Measurements from ENCODE around the gene CCL15.

Gene CCL15

GRCh38 chr17:35973333-35974260, 27.8 kb downstream of the CCL15 start:
- Histone ChIP-seq H3K4me3 (ENCODE audit: low read length) (no peak overlapping the region), H3K9me3 (ENCODE audit: control insufficient read depth, insufficient read depth, low read length) (no peaks in the 10 kb centered on the region), H3K4me1 (ENCODE audit: control insufficient read depth, insufficient read depth, low read length) (no peaks in the 10 kb centered on the region), H3K27me3 (ENCODE audit: control insufficient read depth, insufficient read depth, low read length) (no peaks in the 10 kb centered on the region), H3K27ac (ENCODE audit: low read length) (no peak overlapping the region), H3K36me3 (ENCODE audit: control insufficient read depth, insufficient read depth, low read length) (no peaks in the 10 kb centered on the region)
- WGBS (ENCODE audit: insufficient coverage, insufficient read length), result no CpG with 5 or more reads among the region's 10 CpGs
- DNase-seq (ENCODE audit: low read depth, low spot score), result no peak

- DNase-seq (ENCODE audit: low read depth, low spot score), result no peak
- H3K4me1 ChIP-seq (ENCODE audit: control insufficient read depth, insufficient read depth, low read length), result no peaks in the 10 kb centered on the region
- H3K36me3 ChIP-seq (ENCODE audit: control insufficient read depth, insufficient read depth, low read length), result no peaks in the 10 kb centered on the region
- H3K27me3 ChIP-seq (ENCODE audit: control insufficient read depth, insufficient read depth, low read length), result no peaks in the 10 kb centered on the region
- H3K4me3 ChIP-seq (ENCODE audit: low read length), result no peak overlapping the region
- no peak overlapping the region for H3K27ac ChIP-seq (ENCODE audit: low read length)
- no CpG with 5 or more reads among the region's 4 CpGs for WGBS (ENCODE audit: insufficient coverage, insufficient read length)
- H3K9me3 ChIP-seq (ENCODE audit: control insufficient read depth, insufficient read depth, low read length), result no peaks in the 10 kb centered on the region
Observed at GRCh38 chr17:35972945-35973332, 28.4 kb downstream of the CCL15 start.

GRCh38 chr17:35972535-35972934, 28.8 kb downstream of the CCL15 start:
- H3K27ac ChIP-seq (ENCODE audit: low read length), result no peak overlapping the region
- no peaks in the 10 kb centered on the region for H3K27me3 ChIP-seq (ENCODE audit: control insufficient read depth, insufficient read depth, low read length)
- no peaks in the 10 kb centered on the region for H3K36me3 ChIP-seq (ENCODE audit: control insufficient read depth, insufficient read depth, low read length)
- WGBS (ENCODE audit: insufficient coverage, insufficient read length), result no CpG with 5 or more reads among the region's 6 CpGs
- H3K4me1 ChIP-seq (ENCODE audit: control insufficient read depth, insufficient read depth, low read length), result no peaks in the 10 kb centered on the region
- H3K4me3 ChIP-seq (ENCODE audit: low read length), result no peak overlapping the region
- no peaks in the 10 kb centered on the region for H3K9me3 ChIP-seq (ENCODE audit: control insufficient read depth, insufficient read depth, low read length)
- DNase-seq (ENCODE audit: low read depth, low spot score), result no peak

- Histone ChIP-seq H3K4me1 (ENCODE audit: control insufficient read depth, insufficient read depth, low read length) (no peaks in the 10 kb centered on the region), H3K27me3 (ENCODE audit: control insufficient read depth, insufficient read depth, low read length) (no peaks in the 10 kb centered on the region), H3K27ac (ENCODE audit: low read length) (no peak overlapping the region), H3K36me3 (ENCODE audit: control insufficient read depth, insufficient read depth, low read length) (no peaks in the 10 kb centered on the region), H3K9me3 (ENCODE audit: control insufficient read depth, insufficient read depth, low read length) (no peaks in the 10 kb centered on the region), H3K4me3 (ENCODE audit: low read length) (no peak overlapping the region)
- WGBS (ENCODE audit: insufficient coverage, insufficient read length), result no CpG with 5 or more reads among the region's 1 CpG
- no peak for DNase-seq (ENCODE audit: low read depth, low spot score)
Observed at GRCh38 chr17:35972066-35972465, 29.3 kb downstream of the CCL15 start.

GRCh38 chr17:35969558-35970380, 31.6 kb downstream of the CCL15 start:
- Histone ChIP-seq H3K4me3 (ENCODE audit: low read length) (no peak overlapping the region), H3K36me3 (ENCODE audit: control insufficient read depth, insufficient read depth, low read length) (no peaks in the 10 kb centered on the region), H3K9me3 (ENCODE audit: control insufficient read depth, insufficient read depth, low read length) (no peaks in the 10 kb centered on the region), H3K27me3 (ENCODE audit: control insufficient read depth, insufficient read depth, low read length) (no peaks in the 10 kb centered on the region), H3K4me1 (ENCODE audit: control insufficient read depth, insufficient read depth, low read length) (no peaks in the 10 kb centered on the region), H3K27ac (ENCODE audit: low read length) (no peak overlapping the region)
- DNase-seq (ENCODE audit: low read depth, low spot score), result peak; percentile 72
- WGBS (ENCODE audit: insufficient coverage, insufficient read length), result no CpG with 5 or more reads among the region's 8 CpGs

DNA sequence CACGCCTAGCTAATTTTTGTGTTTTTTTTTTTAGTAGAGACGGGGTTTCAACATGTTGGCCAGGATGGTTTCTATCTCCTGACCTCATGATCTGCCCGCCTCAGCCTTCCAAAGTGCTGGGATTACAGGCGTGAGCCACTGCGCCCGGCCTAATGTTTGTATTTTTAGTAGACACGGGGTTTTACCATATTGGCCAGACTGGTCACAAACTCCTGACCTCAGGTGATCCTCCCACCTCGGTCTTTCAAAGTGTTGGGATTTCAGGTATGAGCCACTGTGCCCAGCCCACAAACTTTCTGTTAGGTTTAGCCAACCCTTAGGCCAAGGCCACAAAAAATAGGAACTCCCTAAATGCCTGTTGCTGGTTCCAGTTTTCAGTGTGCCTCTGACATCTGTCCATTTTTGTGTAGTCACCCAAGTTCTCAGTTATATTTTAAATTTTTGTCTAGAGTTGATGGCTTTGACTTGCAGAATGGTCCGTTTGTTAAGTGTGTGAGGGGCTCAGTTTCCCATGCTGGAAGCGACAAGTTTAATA, 32.8 kb downstream of the CCL15 start:
- H3K4me3 ChIP-seq (ENCODE audit: low read length), result no peak overlapping the region
- no CpG with 5 or more reads among the region's 10 CpGs for WGBS (ENCODE audit: insufficient coverage, insufficient read length)
- no peaks in the 10 kb centered on the region for H3K4me1 ChIP-seq (ENCODE audit: control insufficient read depth, insufficient read depth, low read length)
- no peaks in the 10 kb centered on the region for H3K27me3 ChIP-seq (ENCODE audit: control insufficient read depth, insufficient read depth, low read length)
- DNase-seq (ENCODE audit: low read depth, low spot score), result no peak
- H3K36me3 ChIP-seq (ENCODE audit: control insufficient read depth, insufficient read depth, low read length), result no peaks in the 10 kb centered on the region
- H3K27ac ChIP-seq (ENCODE audit: low read length), result no peak overlapping the region
- H3K9me3 ChIP-seq (ENCODE audit: control insufficient read depth, insufficient read depth, low read length), result no peaks in the 10 kb centered on the region

DNA sequence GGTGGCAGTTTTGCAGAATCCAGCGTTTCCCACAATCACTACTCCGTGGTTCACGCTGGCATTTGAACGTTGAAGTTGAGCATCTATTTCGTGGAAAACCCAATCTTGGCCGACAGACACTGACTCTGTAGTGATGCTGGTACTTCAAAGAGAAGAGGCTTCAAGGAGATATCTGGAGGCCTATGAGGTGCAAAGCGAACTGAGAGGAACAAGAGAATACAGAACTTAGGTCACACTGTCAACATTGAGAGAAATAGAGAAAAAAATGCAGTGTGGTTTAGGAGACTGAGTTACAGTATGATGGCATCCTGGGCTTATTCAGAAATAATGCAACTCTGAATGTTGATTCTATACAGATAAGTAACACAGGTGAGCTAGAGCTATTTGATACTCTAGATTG, 36.1 kb downstream of the CCL15 start:
- Histone ChIP-seq H3K27ac (ENCODE audit: low read length) (no peak overlapping the region), H3K27me3 (ENCODE audit: control insufficient read depth, insufficient read depth, low read length) (no peaks in the 10 kb centered on the region), H3K4me1 (ENCODE audit: control insufficient read depth, insufficient read depth, low read length) (no peaks in the 10 kb centered on the region), H3K9me3 (ENCODE audit: control insufficient read depth, insufficient read depth, low read length) (no peaks in the 10 kb centered on the region), H3K4me3 (ENCODE audit: low read length) (no peak overlapping the region), H3K36me3 (ENCODE audit: control insufficient read depth, insufficient read depth, low read length) (no peaks in the 10 kb centered on the region)
- WGBS (ENCODE audit: insufficient coverage, insufficient read length), result no CpG with 5 or more reads among the region's 7 CpGs
- DNase-seq (ENCODE audit: low read depth, low spot score), result no peak

DNA sequence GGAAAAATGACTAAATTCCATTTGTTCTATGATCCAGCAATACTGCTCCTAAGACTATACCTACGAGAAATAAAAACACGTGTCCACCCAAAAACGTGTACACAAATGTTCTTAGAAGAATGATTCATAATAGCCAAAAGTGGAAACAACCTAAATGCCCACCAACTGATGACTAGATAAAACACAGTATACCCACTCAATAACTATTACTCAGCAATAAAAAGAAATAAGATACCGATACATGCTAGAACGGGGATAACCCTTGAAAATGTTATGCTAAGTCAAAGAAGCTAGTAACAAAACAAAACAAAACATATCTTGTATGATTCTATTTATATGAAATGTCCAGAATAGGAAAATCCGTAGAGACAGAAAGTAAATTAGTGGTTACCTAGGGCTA, 37.7 kb downstream of the CCL15 start:
- no peak for DNase-seq (ENCODE audit: low read depth, low spot score)
- H3K27ac ChIP-seq (ENCODE audit: low read length), result no peak overlapping the region
- H3K4me3 ChIP-seq (ENCODE audit: low read length), result no peak overlapping the region
- H3K4me1 ChIP-seq (ENCODE audit: control insufficient read depth, insufficient read depth, low read length), result no peaks in the 10 kb centered on the region
- no peaks in the 10 kb centered on the region for H3K27me3 ChIP-seq (ENCODE audit: control insufficient read depth, insufficient read depth, low read length)
- WGBS (ENCODE audit: insufficient coverage, insufficient read length), result no CpG with 5 or more reads among the region's 6 CpGs
- no peaks in the 10 kb centered on the region for H3K9me3 ChIP-seq (ENCODE audit: control insufficient read depth, insufficient read depth, low read length)
- H3K36me3 ChIP-seq (ENCODE audit: control insufficient read depth, insufficient read depth, low read length), result no peaks in the 10 kb centered on the region

DNA sequence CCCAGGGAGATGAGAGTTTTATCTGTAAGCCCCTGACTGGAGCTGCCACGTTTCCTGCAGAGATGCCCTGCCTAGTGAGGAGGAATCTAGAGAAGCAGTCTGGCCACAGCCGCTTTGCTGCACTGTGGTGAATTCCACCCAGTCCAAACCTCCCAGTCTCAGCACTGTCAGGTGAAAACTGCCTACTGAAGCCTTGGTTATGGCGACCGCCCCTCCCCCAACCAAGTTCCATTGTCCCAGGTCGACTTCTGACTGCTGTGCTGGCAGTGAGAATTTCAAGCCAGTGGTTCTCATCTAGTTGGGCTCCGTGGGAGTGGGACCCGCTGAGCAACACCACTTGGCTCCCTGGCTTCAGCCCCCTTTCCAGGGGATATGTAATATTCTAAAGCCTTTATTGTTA, 47.6 kb downstream of the CCL15 start:
- Histone ChIP-seq H3K27me3 (ENCODE audit: control insufficient read depth, insufficient read depth, low read length) (no peaks in the 10 kb centered on the region), H3K27ac (ENCODE audit: low read length) (no peak overlapping the region), H3K36me3 (ENCODE audit: control insufficient read depth, insufficient read depth, low read length) (no peaks in the 10 kb centered on the region), H3K9me3 (ENCODE audit: control insufficient read depth, insufficient read depth, low read length) (no peaks in the 10 kb centered on the region), H3K4me3 (ENCODE audit: low read length) (no peak overlapping the region), H3K4me1 (ENCODE audit: control insufficient read depth, insufficient read depth, low read length) (no peaks in the 10 kb centered on the region)
- DNase-seq (ENCODE audit: low read depth, low spot score), result no peak
- no CpG with 5 or more reads among the region's 7 CpGs for WGBS (ENCODE audit: insufficient coverage, insufficient read length)

- Histone ChIP-seq H3K36me3 (ENCODE audit: control insufficient read depth, insufficient read depth, low read length) (no peaks in the 10 kb centered on the region), H3K4me1 (ENCODE audit: control insufficient read depth, insufficient read depth, low read length) (no peaks in the 10 kb centered on the region), H3K9me3 (ENCODE audit: control insufficient read depth, insufficient read depth, low read length) (no peaks in the 10 kb centered on the region), H3K4me3 (ENCODE audit: low read length) (no peak overlapping the region), H3K27me3 (ENCODE audit: control insufficient read depth, insufficient read depth, low read length) (no peaks in the 10 kb centered on the region), H3K27ac (ENCODE audit: low read length) (no peak overlapping the region)
- no peak for DNase-seq (ENCODE audit: low read depth, low spot score)
- no CpG with 5 or more reads among the region's 3 CpGs for WGBS (ENCODE audit: insufficient coverage, insufficient read length)
Observed at GRCh38 chr17:35949401-35949800, 52.0 kb downstream of the CCL15 start.
